Measurements from ENCODE around the gene CORO7. TPM values are rescaled to one million over a fixed set of nuclear protein-coding genes. Genes with fewer than 3 reads are reported as not detected.

CORO7 gene
- polyA plus RNA-seq, 1 of the 3 experiments (the other 2 are of a cell fraction) = 25.8 TPM

DNA sequence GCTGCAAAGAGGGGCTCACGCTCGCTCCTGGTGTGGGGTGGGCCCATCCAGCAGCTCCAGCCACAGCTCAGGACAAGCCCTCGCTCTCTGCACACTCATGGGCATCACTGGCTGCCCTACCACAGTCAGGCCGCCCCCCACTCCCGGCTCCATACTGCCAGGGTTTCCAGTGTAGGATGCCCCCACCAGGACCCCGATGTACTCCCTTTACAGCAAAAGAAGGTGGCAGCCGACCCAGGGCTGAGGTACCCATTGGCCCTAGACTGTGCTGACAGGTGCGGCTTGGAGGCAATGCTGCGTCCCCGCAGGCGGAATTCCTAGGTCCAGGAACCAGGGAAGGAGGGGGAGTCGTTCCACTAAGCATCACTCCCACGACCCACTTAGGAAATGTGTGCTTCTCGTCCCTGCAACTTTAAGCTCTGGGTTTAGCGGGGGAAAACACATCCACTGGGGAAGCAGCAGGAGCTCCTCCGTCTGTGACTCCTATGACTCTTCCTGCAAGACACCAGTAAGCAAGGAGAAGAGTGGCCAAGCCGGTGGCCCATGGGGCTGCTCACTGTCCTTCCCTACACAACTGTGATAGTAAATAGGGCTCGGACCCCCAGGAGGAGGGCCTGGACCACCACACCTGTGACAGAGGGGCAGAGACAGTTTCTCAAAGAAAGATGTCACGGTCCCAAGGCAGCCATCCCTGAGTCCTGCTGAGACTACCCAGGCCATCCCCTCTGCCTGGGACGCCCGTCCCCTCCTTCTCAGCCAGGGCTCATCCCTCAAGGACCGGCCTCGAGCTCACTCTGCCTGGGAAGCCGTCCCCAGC is 13.1 kb downstream of the CORO7 start:
- H3K27me3 ChIP-seq (ENCODE audit: insufficient read depth) = no peaks in the 10 kb centered on the region
- WGBS (ENCODE audit: low lambda C conversion rate) = 73% methylated on average over 18 of the region's 24 CpGs

DNA sequence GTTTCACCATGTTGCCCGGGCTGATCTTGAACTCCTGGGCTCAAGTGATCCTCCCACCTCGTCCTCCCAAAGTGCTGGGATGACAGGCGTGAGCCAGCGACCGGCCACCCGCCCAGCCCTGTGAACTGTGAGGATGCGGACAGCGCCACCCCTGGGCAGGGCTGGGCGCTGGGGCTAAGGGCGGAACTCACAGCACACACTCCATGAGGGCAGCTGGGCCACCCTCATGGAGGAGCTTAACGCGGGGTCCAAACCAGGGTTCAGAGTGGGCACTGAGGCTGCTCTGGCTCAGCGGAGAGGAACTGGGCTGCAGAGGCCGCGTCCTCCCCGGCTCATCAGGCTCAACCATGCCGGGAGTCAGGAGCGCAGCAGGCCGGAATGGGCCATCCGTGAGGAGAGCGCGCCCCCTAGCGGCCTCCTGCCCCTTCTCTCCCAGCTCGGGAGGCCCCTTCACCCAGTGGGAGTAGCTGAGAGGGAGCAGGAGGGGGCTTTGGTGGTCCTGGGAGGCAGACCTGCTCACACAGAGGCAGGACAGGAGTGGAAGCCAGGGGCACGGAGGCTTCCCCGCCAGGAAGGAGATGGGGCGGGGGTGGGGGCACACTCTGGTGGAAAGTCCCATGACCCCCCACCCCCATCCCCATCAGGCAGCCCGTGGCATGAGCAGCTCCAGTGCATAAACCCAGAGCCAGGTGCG is 13.8 kb downstream of the CORO7 start:
- peaks cover 3% of the 10 kb centered on the region for H3F3A ChIP-seq (replicated peaks; ENCODE audit: insufficient read depth)
- no peaks in the 10 kb centered on the region for H4K20me1 ChIP-seq (ENCODE audit: insufficient read depth)
- H3K27me3 ChIP-seq (ENCODE audit: insufficient read depth) = no peaks in the 10 kb centered on the region
- 30% methylated on average over 21 of the region's 29 CpGs for WGBS (ENCODE audit: low lambda C conversion rate)
- no peaks in the 10 kb centered on the region for H3K79me2 ChIP-seq (ENCODE audit: insufficient read depth)
- DNase-seq = peak; percentile 96
- peak; percentile 93 for TF ChIP-seq SMC3 (IDR thresholded peaks at IDR 0.05; ENCODE audit: low read depth, low read length)
- TF ChIP-seq CTCF (IDR thresholded peaks at IDR 0.05) = peak; percentile 93
- TF ChIP-seq TAF1 (IDR thresholded peaks at IDR 0.05; ENCODE audit: borderline replicate concordance, low read depth, low read length) = no peak
- TF ChIP-seq MAX (IDR thresholded peaks at IDR 0.05; ENCODE audit: low read depth) = no peak
- peak; percentile 93 for TF ChIP-seq RAD21 (IDR thresholded peaks at IDR 0.05; ENCODE audit: low read length)
- CTCF ChIA-PET = interaction anchor here (0.6 to 9.3 kb wide), 46 partner anchors 13 to 761 kb away, joined by 3 to 558 read pairs (median 4); partner anchors contain the start of genes CORO7, GLIS2, PAM16 and SRL
- peaks cover 0 to 4% of the 10 kb centered on the region in 2 experiments for H3K36me3 ChIP-seq (replicated peaks in 1 of 2; ENCODE audit: control insufficient read depth in 1 of 2, insufficient read depth in 2 of 2, low read length in 1 of 2)
- no peak overlapping the region for H3K4me2 ChIP-seq
- H3K9ac ChIP-seq = no peak overlapping the region
- no peaks in the 10 kb centered on the region for H3K9me2 ChIP-seq
- no peaks in the 10 kb centered on the region for H3K9me3 ChIP-seq
- POLR2A ChIA-PET = interaction anchor here (0.7 to 1.2 kb wide), 4 partner anchors 11 to 51 kb away, joined by 3 to 6 read pairs (median 4); no protein-coding TSS in a partner anchor
- no peak overlapping the region for H2AFZ ChIP-seq (ENCODE audit: low read depth)
- peaks cover 0 to 11% of the 10 kb centered on the region in 2 experiments; a peak in 1 of 4 replicates for H3K4me1 ChIP-seq (ENCODE audit: control insufficient read depth in 1 of 2, insufficient read depth in 2 of 2, low read depth in 1 of 2, low read length in 1 of 2)
- peak overlapping the region in 1 of 2 experiments; percentile 50; a peak in 1 of 4 replicates for H3K4me3 ChIP-seq (ENCODE audit: low read depth in 2 of 2, low read length in 1 of 2)
- H3K27ac ChIP-seq (ENCODE audit: low read depth in 2 of 2, low read length in 1 of 2) = no peak overlapping the region; a peak in 1 of 4 replicates

More for the DNA sequence above, 13.1 kb downstream of the CORO7 start:
- peaks cover 0 to 11% of the 10 kb centered on the region in 2 experiments; a peak in 1 of 4 replicates for H3K4me1 ChIP-seq (ENCODE audit: control insufficient read depth in 1 of 2, insufficient read depth in 2 of 2, low read depth in 1 of 2, low read length in 1 of 2)
- no peak overlapping the region for H3K4me3 ChIP-seq (ENCODE audit: low read depth in 2 of 2, low read length in 1 of 2)
- no peak for DNase-seq
- H3K36me3 ChIP-seq (replicated peaks in 1 of 2; ENCODE audit: control insufficient read depth in 1 of 2, insufficient read depth in 2 of 2, low read length in 1 of 2) = peaks cover 0 to 9% of the 10 kb centered on the region in 2 experiments
- H3K9me2 ChIP-seq = no peaks in the 10 kb centered on the region
- no peaks in the 10 kb centered on the region for H4K20me1 ChIP-seq (ENCODE audit: insufficient read depth)
- H3K27ac ChIP-seq (ENCODE audit: low read depth in 2 of 2, low read length in 1 of 2) = no peak overlapping the region
- peaks cover 3% of the 10 kb centered on the region for H3F3A ChIP-seq (replicated peaks; ENCODE audit: insufficient read depth)
- no peak overlapping the region for H3K9ac ChIP-seq
- no peak overlapping the region for H3K4me2 ChIP-seq
- H3K9me3 ChIP-seq = no peaks in the 10 kb centered on the region
- TF ChIP-seq RAD21 (IDR thresholded peaks at IDR 0.05; ENCODE audit: low read length) = no peak
- no peak for TF ChIP-seq SMC3 (IDR thresholded peaks at IDR 0.05; ENCODE audit: low read depth, low read length)
- no peak for TF ChIP-seq MEF2A (IDR thresholded peaks at IDR 0.05; ENCODE audit: borderline replicate concordance, low read depth)
- TF ChIP-seq NFIC (IDR thresholded peaks at IDR 0.05; ENCODE audit: borderline replicate concordance) = no peak
- no peak for TF ChIP-seq EZH2phosphoT487 (IDR thresholded peaks at IDR 0.05; ENCODE audit: borderline replicate concordance, low read depth)
- TF ChIP-seq GABPA (IDR thresholded peaks at IDR 0.05; ENCODE audit: low read depth) = no peak
- no peak for TF ChIP-seq YY1 (IDR thresholded peaks at IDR 0.05; ENCODE audit: low read depth)
- no peak for TF ChIP-seq MXI1 (IDR thresholded peaks at IDR 0.05; ENCODE audit: low read depth, low read length)
- no peak for TF ChIP-seq SIN3A (IDR thresholded peaks at IDR 0.05; ENCODE audit: borderline replicate concordance, low read depth, low read length)
- no peak overlapping the region for H2AFZ ChIP-seq (ENCODE audit: low read depth)
- ChIA-PET CTCF (interaction anchor here (0.6 to 9.3 kb wide), 44 partner anchors 12 to 762 kb away, joined by 3 to 558 read pairs (median 5); partner anchors contain the start of genes CORO7, PAM16, SRL and TFAP4), POLR2A (interaction anchor here (0.7 to 1.6 kb wide), 5 partner anchors 11 to 51 kb away, joined by 3 to 6 read pairs (median 4); no protein-coding TSS in a partner anchor)
- no peaks in the 10 kb centered on the region for H3K79me2 ChIP-seq (ENCODE audit: insufficient read depth)

Measured in SK-N-SH (cell line).